ENCODE results near the gene EIF4G2.

EIF4G2 gene

DNA sequence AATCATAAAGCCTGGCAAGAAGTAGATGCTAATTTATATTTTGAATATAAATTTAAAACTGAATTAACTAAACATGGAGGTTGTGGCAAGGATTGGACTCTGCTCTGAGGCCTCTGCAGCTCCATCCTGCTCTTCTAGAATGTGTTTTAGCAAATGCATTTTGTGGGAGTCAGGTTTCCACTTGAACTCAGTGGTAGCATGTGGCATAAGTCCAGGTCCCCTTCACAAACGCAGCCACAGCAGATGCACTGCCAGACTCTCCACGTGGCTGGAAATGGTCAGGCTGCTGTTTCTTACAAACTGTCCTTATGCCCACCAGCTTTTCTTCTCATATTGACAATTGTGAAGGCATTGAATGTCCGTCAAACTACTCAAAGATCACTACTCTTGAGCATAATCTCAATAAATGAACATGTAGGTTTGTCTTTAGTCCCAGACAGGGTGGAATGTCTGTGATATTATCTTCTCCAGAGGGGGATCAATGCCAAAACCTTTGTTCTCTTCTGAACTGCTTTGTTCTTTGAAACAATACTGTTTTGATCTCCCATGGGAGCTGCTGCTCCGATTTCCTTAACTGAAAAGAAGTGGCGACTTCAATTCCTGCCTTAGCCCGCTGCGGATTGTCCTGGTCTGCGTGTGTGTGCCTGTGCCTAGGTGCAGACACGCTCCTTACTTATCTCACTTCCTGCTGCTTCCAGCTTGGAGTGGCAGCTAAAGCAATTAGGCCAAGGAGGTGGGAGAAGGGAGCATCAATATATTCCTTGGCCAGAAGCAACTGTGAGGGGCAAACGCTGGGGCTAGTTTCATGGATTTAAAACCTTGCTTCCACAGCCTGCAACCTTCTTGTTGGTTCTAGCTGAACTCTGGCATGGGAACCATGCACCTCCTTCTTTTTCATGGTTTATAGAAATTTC lies 24.2 kb downstream of the EIF4G2 start:
- TF ChIP-seq CTCF (IDR thresholded peaks at IDR 0.05; ENCODE audit: control extremely low read depth, extremely low read depth, low read depth, missing control alignments), result no peak
- ChIA-PET CTCF (interaction anchor here (0.8 to 6.0 kb wide), 8 partner anchors 8 to 355 kb away, joined by 3 to 53 read pairs (median 5); no protein-coding TSS in a partner anchor), POLR2A (interaction anchor here (1.6 kb wide), 1 partner anchor 24 kb away, joined by 5 read pairs; the partner anchor contains the start of gene EIF4G2)
- no peak for DNase-seq (ENCODE audit: extremely low spot score)

GRCh38 chr11:10780040-10780439 lies 28.7 kb downstream of the EIF4G2 start:
- ChIA-PET CTCF (interaction anchor here (1.1 to 6.0 kb wide), 3 partner anchors 9 to 16 kb away, joined by 5 to 53 read pairs (median 12); no protein-coding TSS in a partner anchor), POLR2A (interaction anchor here (1.3 kb wide), 1 partner anchor 29 kb away, joined by 3 read pairs; the partner anchor contains the start of gene EIF4G2)
- no peak for TF ChIP-seq CTCF (IDR thresholded peaks at IDR 0.05; ENCODE audit: control extremely low read depth, extremely low read depth, low read depth, missing control alignments)
- no peak for DNase-seq (ENCODE audit: extremely low spot score)

GRCh38 chr11:10779086-10779485 lies 29.6 kb downstream of the EIF4G2 start:
- ChIA-PET POLR2A (no interaction called here), CTCF (interaction anchor here (1.0 to 1.2 kb wide), 3 partner anchors 9 to 23 kb away, joined by 3 to 5 read pairs (median 5); no protein-coding TSS in a partner anchor)
- no peak for TF ChIP-seq CTCF (IDR thresholded peaks at IDR 0.05; ENCODE audit: control extremely low read depth, extremely low read depth, low read depth, missing control alignments)
- no peak for DNase-seq (ENCODE audit: extremely low spot score)

GRCh38 chr11:10778217-10778970 lies 30.3 kb downstream of the EIF4G2 start:
- DNase-seq (ENCODE audit: extremely low spot score), result no peak
- TF ChIP-seq CTCF (IDR thresholded peaks at IDR 0.05; ENCODE audit: control extremely low read depth, extremely low read depth, low read depth, missing control alignments), result no peak
- POLR2A ChIA-PET, result no interaction called here
- CTCF ChIA-PET, result interaction anchor here (1.0 to 1.2 kb wide), 3 partner anchors 8 to 23 kb away, joined by 3 to 5 read pairs (median 5); no protein-coding TSS in a partner anchor

DNA sequence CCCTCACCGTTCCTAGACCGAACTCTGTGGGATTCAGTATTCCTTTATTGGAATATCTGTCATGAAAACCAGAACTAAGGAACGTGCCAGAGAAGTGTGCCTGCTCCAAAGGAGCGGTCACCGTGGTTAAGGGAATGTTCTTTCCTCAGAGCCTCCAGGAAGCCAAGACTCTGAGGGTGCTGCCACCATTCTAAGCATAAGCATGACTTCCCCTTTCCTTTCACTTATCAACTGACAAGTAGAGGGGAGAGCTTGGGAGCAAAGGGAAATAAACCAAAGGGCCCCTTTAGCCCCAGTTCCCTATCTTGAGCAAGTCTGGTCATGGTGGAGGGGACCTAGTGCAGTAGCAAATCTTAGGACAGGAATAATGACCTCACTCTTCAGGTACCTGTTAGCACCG lies 30.9 kb downstream of the EIF4G2 start:
- TF ChIP-seq CTCF (IDR thresholded peaks at IDR 0.05; ENCODE audit: control extremely low read depth, extremely low read depth, low read depth, missing control alignments), result no peak
- ChIA-PET POLR2A (no interaction called here), CTCF (interaction anchor here (1.7 kb wide), 1 partner anchor 14 kb away, joined by 11 read pairs; no protein-coding TSS in a partner anchor)
- DNase-seq (ENCODE audit: extremely low spot score), result no peak

DNA sequence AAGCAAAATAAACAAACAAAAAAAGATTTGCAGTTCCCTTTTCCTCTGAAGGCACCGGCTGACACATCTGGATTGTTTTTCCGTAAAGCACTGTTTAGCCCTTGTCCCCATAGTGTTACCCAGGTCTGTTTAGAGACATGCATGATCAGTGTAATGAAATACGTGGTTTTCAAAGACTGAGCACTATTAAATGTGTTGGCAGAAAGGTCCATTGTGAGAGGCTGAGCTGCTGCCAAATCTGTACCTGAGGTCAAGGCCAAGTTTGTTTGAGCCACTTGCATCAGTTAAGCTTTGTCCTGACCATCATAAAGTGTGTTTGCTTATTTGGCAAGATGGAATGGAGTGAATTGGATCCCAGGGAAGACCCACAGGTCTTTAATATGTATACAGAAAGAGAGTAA lies 31.3 kb downstream of the EIF4G2 start:
- ChIA-PET CTCF (interaction anchor here (1.7 kb wide), 1 partner anchor 15 kb away, joined by 11 read pairs; no protein-coding TSS in a partner anchor), POLR2A (no interaction called here)
- DNase-seq (ENCODE audit: extremely low spot score), result no peak
- TF ChIP-seq CTCF (IDR thresholded peaks at IDR 0.05; ENCODE audit: control extremely low read depth, extremely low read depth, low read depth, missing control alignments), result no peak
